ENCODE measurements around the gene STK24.

STK24 gene

DNA sequence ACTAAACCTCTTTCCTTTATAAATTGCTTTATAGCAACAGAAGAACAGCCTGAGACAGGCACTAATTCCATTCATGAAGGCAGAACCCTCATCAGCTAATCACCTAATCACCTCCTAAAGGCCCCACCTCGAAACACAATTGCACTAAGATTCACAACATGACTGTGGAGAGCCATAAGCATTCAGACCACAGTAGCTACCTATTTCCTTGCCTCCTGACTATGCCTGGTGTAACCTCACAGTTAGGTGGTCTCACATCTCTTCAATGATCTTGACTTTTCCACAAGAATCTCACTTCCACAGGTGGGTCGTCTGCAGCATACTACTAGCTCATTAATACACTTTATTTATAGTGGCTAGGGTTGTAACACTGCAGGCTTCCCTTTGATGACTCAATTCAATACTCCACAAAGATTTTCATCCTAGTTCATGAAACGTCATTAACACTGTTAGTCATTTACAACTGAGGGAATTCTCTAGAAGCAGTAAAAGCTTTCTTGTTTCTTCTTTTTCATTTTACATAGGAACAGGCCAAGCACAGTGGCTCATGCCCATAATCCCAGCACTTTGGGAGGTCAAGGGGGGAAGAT lies 27.1 kb downstream of the STK24 start:
- DNase-seq, result no peak

DNA sequence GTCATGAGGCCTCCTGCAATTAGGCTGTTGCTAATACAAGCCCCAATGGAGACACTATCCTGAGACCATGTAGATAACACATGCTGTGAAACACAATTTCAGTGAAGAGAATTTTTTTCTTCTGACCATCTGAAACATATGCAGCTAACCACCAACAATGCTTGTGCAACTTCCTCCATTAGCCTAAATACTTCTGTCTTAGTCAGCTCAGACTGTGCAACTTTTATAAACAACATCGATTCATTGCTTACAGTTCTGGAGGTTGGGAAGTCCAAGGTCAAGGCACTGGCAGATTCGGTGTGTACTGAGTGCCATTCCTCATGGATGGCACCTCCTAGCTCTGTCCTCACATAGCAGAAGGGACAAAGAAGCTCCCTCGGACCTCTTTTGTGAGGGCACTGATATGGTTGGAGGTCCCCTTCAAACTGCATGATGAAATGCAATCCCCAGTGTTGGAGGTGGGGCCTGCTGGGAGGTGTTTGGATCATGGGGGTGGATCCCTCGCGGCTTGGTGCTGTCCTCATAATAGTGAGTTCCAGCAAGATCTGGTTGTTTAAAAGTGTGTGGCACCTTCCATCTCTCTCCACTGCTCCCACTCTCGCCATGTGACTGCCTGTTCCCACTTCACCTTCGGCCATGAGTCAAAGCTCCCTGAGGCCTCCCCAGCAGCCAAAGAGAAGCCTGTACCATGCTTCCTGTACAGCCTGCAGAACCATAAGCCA lies 27.7 kb downstream of the STK24 start:
- DNase-seq, result no peak

DNA sequence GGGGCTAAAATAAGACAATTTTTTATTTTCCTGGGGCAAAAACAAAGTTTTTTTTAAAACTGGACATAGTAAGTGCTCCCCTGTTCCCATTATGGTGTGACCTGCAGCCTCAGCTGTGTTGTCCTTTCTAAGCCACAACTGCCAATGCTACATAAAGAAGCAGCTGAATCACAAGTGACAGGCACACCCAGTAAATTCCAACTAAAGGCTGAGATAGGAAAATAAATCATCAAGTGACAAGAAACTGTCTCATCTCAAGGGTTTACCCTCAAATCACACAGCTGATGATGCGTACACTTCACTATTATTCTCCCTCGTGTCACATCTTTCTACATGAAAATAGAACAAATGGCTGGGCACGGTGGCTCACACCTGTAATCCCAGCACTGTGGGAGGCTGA lies 28.7 kb downstream of the STK24 start:
- no peak for DNase-seq

DNA sequence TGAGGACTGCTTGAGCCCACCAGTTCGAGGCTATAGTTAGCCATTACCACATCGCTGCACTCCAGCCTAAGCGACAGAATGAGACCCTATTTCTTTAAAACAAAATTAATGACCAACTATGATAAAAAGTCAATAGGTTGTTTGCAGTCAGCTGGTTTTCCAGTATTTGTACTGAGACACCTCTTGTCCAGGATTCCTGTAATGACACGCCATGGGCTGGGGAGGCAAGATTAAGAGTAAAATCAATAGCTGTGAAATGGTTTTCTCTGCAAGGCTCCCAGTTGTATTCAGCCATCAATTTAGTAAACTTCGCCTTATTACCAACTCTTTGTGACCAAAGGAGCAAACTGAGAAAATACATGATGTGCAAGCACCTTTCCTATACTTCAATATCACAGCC lies 29.5 kb downstream of the STK24 start:
- no peak for DNase-seq

DNA sequence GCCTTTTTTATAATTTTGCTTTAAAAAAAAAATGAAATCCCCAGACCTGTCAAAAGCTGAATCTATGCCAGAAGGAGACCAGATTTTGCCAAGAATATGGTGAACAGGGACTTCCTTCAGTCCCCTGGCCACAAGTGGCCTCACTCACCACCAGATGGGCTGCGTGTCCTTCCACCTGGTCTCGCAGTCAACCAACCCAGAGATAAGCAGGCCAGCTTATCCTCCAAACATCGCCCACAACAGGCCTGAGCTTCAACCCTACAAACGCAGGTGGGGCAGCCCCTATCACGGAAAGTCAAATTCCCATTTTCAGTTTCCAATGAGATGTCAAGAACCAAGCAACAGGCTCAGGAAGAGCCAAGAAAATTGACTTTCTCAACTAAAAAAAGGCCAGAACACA lies 30.5 kb downstream of the STK24 start:
- no peak for DNase-seq

DNA sequence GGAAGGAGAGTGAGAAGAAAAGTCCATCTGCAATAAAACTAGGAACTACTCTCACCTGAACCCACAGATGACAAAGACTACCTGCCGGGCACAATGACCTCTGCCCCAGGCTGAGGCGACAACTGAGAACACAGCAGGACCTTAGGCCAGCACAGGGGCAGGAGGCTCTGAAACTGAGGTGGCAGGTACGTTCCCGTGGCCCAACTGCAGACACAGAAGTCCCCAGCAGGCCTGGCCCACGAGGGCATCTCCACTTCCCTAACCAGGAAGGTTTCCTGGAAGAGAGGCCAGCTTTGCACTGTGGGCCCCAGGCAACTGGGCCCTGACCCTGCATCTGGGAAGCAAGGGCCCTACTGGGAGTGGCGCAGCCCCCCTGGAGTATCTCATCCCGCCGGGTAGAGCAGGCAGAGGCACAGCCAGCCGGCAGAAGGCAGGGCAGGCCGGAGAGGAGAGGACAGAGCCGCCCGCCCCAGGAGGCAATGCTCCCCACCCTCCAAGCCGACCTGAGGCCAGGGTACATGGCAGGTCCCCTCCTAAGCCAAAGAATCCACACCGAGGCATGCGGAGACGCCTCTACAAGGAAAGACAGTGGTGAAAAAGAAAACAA lies 32.7 kb downstream of the STK24 start:
- no peak for DNase-seq

DNA sequence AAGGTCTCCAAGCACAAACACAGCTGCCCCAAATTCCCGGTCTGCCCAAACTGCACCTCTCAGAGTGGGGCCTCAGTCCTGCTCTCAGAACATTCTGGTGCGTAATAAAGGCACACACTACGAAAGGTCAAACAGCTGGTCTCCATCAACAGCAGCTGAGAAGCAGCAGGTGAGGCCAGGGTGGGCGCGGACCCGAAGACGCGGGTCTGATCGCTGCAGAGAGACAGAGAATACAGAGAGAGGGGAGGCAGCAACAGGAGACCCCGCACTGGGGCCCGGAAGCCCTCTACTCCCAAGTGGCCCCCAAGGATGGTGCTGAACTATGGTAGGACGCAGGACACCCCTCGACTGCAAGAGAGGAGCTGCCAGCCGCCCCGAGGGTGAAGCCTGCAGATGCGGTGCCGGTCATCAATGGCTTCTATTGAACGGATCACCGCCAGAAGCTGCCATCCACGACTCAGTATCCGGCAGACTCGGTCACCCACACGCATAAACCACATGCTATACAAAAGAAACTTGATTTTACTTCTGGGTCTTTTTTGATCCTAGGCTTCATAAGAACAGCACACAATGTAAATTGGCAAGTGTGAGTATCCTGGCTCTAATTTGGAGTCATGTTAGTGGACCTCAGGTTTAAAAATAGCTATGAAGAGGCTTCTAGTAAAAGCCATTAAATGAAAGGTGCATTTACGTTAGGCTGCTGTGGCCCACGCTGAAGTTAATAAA lies 33.4 kb downstream of the STK24 start:
- no peak for DNase-seq

DNA sequence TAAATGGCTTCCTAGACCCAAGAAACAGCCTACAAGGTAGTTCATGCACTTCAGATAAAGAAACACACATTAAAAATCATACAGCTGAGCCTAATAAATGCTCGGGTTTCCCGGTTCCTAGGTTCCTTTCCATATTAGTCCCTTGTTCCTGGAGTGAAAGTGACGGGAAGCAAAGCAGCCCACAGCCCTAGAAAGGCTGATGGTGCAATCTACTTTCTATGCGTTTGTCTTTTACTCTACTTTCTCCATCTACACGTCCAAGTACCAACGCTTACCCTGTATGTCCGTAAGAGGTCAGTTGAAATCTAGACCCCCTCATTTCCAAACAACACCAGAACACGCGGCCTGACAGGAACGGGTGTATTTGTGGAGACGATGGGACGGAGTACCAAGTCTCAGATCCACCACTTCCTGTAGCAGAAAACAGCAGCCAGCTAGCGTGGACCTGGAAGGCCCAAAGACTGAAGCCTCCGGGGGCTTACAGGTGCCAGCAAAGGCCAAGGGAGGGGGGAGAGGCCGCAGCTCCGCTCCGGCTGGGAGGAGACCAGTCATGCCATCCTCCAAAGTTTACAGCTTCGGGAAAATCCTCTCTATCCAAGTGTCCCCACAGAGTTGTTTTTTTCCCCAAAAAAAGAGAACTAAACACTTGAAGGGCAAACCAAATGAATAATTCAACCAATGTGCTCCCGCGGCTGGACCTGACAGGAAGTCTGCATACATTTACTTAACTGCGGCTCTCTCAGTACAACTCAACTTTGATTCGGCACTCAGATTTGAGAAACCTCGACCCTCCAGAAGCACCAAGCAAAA lies 34.1 kb downstream of the STK24 start:
- DNase-seq, result no peak

DNA sequence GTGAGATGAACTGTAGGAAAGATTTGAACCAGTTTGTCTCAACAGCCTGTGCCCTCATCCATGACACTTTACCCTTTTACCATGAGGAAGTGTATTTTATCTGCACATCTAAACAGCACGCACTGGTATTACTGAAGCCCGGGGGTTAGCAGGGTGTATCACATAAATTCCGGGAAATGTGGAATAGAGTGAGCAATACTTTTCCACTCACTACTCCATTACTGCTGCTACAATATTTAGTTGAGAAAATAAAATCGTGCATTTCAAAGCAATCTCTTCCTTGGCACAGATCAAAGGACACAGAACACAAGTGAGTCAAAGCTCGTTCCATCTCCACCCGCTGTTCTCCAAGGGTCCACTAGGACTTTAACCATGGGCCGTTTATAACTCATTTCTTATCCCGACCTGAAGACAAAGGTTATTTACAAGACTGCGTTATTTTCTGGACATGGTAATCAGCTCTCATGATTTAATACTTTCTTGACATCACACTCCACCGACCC lies 35.2 kb downstream of the STK24 start:
- no peak for DNase-seq

DNA sequence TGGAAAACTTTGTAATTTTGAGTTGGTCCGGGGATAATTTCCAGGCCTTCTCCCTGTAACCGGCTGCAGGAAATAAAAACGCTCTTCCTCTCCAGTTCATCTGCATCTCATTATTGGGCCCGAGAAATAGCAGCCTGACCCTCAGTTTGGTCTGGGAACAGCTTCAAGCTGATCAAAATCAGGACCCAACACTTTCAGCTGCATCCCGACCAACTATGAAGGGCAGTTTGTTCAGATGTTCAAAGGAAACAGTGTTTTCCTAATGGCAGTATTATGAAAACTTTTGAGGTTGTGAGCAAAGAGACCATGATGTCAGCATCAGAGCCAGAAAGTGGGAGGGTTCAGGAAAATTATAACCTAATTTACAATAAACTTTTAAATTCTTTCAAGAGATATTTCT lies 35.7 kb downstream of the STK24 start:
- DNase-seq, result no peak

DNA sequence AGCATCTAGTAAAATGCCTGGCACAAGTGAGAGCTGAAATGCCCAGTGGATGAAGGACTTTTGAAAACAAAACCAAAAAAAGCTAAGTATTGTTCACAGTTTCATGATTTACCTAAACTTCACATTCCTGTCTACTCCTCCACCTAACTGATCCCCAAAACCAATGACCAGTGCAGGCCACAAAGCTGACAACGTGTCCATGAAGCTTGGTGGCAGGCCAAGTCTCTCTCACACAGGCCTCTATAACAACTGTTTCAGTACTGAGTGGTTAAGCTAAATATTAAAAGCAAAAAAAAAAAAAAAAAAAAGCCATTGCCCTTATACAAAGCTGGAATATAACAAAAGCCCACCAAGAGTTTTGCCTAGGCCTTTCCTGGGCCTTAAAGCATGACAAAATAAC lies 36.4 kb downstream of the STK24 start:
- no peak for DNase-seq

DNA sequence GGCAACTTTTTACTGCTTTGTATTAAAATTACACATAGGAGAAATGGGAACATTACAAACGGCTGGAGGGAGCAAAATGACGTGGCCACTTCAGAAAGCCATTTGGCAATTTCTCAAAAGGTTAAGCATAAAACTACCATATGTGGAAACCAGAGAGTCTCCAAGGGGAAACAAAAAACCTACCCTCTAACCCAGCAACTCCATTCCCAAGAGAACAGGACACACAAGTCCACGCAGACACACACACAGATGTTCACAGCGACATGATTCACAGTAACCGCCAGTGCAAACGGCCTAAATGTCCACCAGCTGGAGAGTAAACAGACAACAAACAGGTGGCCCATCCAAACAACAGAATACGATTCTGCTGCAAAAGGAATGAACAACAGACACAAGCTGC lies 37.2 kb downstream of the STK24 start:
- no peak for DNase-seq

DNA sequence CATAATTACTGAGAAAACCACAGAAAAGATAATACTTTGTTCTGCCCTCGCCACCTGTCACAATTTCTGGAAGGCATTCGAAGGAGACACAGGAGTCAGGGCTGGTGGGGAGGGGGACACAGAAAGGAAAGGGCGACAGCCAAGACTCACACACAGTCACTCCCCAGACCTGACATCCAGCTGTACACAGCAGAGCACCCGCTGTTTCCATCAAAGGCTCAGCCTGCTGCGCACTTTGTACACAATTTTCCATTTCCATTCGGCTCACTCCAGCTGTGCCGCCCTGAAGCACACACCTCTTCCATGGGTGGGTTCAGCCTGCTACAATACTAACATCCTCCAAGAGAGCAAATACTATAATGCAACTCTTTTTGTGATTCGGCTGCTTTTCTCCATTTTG lies 38.0 kb downstream of the STK24 start:
- no peak for DNase-seq

DNA sequence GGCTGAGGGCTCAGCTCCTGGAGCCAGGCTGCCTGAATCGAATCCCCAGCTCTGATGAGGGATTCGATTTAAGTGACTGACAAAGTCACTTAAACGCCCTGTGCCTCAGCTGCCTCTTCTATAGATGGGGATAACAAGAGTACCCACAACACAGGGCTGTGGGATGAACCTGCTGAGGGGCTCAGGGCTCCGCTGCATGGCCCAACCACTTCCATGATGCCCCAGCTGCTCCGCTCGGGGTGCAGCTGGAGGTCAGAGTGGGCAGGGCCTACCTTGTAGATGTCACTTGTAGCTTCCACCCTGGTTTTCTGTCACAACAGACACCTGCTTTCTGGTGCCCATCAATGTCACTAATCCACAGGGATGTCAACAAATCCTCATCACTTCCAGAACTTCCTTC lies 39.2 kb downstream of the STK24 start:
- DNase-seq, result no peak

DNA sequence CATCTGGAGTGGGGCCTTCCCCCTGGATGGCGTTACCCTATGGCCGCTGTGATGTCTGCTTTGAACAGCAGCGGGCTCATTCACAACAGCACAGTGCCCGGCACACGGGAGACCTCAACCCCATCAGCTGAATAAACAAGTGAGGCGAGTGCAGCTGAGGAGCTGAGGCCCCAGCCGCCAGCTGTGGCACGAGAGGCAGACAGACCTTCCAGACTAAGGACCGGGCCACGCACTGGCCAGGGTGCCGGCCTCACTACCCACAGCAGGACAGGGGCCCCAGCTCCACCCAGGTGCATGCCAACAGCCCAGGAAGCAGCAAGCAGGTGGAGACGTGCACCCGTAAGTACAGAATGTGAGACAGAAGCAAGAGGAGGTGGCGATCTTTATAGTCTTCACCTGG lies 39.6 kb downstream of the STK24 start:
- DNase-seq, result no peak

DNA sequence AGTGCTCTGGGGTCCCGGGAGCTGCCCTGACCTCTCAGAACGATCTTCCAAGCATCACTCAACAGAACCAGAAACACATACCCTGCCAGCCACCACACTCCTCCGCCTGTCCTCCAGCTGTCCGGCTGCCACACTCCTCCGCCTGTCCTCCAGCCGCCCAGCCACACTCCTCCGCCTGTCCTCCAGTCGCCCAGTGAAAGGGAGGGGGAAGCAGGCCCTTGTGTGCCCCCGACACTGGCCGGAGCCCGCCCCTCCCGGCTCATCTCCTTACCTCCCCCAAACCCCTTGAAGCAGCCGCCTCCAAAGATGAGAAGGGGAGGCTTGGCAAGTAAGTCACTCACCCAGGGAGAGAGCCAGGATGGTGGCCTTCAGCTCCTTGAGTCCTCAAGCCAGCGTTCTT lies 40.2 kb downstream of the STK24 start:
- no peak for DNase-seq

DNA sequence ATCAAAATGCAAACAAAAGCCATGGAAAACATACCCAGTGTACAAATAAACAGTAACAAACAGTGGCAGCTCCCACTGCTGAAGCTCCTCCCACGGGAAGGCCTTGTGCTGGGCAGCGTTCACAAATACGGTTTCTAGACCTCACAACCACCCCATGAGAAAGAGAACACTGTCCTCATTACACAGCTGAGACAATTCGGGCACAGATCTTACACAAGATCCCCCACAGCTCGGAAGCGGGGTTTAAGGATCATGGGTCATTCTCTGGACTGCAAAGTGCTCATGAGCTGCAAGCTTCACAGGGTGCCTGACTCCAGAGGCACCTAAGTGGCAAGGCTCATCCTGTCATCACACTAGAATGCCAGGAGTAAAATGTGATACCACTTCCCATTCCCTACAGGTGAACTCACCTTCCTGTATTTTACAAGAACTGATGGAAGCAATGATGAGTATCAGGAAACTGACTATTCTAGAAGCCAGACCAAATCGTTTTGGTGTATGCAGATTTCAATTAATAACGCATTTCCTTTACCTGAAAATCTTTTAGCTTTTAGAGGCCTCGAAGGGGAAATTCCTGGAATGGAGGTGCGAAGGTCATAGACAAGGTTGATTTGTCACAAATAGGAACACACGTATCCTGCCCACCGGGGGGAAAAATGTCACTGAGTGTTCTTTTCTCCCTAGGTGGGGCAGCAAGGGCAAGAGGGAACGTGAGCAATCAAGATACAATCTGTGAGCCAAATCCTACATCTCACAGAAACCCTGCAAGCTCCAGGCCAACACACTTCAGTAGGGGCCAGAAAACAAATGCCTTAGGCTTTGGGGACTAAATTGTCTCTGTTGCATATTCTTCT lies 41.2 kb downstream of the STK24 start:
- DNase-seq, result no peak

DNA sequence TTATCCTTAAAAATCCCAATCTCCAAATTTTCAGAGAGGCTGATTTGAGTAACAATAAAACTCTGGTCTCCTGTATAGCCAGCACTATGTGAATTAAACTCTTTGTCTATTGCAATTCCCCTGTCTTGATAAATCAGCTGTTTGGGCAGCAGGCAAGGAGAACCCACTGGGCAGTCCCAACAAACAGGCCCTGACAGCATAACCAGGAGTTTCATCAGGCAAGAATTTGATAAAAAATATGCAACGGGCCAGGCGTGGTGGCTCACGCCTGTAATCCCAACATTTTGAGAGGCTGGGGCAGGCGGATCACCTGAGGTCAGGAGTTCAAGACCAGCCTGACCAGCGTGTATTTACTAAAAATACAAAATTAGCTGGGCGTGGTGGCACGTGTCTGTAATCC lies 42.1 kb downstream of the STK24 start:
- no peak for DNase-seq

DNA sequence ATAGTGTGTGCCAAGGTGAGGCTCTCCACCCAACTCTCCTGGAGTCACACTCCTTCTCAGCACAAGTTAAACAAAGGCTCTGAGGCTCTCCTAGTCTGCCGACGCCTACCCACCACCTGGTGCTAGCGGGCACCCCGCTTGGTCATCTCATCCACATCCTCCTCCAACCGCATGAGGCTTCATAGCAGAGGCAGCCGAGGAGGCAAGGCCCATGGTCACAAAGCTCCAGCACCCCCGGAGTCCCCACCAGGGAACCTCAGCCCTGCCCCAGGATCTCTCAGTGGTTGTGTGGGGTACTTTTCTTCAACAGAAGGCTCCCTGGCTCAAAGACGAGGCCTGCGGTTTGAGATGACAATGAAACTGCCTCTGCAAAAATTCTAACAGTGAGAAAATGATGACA lies 43.0 kb downstream of the STK24 start:
- no peak for DNase-seq

DNA sequence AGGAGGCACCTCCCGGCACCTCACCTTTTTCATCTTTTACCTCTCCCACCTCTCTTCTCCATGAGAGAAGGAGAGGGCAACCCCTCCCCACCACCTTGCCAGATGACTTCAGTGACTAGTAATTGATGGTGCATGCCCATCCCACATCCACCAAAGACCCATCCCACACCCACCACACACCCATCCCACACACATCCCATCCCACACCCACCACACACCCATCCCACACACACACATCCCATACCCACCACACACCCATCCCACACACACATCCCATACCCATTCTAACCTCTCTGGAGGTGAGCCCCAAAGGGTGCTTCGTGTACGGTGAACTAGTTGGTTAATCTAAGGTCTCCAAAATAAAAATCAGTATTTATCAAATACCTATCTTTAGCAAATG lies 44.7 kb downstream of the STK24 start:
- DNase-seq, result no peak

DNA sequence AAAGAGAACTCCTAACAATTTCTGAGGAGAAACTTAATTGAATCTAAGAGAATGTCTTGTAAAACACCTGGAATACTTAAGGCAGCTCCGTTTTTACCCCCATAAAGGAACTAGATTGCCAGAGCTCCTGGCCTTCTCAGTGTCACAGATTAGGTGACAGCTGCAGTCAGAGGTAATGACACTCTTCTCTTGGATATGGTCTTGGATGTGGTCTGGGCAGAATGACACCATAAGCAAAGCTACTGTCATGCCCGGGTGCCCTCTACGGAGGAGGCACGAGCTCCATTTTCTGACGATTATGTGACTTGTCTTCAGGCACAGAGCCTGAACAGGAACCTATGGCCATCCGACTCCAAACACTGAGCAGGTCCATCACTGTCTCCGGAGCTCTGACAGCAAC lies 46.7 kb downstream of the STK24 start:
- no peak for DNase-seq

DNA sequence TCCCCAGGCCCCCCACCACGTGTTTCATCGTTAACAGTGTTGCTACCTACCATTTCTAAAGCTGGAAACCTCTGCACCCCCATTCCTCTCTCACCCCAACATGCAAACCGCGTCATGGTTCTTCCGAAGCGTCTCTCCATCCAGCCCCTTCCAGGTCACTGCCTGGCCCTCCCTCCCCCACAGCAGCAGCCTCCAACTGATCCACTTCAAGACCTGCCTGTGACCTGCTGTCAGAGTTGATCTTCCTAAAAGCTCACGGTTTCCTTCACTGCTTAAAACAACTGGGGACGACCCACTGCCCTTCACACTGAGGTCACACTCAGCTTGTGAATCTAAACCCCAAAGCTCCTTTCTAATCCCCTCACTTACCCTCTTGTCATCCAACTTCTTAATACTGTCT lies 47.7 kb downstream of the STK24 start:
- DNase-seq, result no peak
